ENCODE measurements around the gene IL17C.

- no peak for TF ChIP-seq CTCF (IDR thresholded peaks at IDR 0.05)
- no peak for TF ChIP-seq POLR2A (IDR thresholded peaks at IDR 0.05)
These were observed 24.2 kb upstream of the IL17C start for GRCh38 chr16:88613911-88614817.
